ENCODE measurements around the gene SGMS2. TPM values are rescaled to one million over a fixed set of nuclear protein-coding genes. Genes with fewer than 3 reads are reported as not detected.
"Not testable (repeated sequence)": the region's sequence is repeated elsewhere in the genome, so short reads cannot be mapped to it uniquely, and the experiment has no call there.

SGMS2 gene
- total RNA-seq, 4 donors from 2014 or later: 278 to 487 (median 347) TPM

DNA sequence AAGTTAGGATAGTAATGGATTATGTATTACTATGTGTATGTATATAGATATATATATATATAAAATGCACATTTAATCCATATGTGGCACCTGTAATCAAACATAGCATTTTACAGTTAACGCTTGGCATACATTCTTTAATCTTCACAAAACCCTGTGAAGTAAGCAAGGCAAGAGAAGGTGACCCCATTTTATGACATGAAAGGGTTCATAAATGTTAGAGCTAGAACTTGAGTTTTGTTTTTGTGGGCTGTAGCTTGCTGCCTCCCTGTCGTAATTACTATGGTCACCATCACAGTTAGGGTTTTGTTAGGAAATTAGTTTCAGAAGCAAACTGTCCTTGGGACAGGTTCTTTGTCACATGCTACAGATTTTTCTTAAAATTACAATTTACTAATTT is 92.8 kb downstream of the SGMS2 start:
- intact Hi-C loops (cut with DNase I): no loop called here
- Histone ChIP-seq H3K9me3 (peaks cover 0 to 17% (median 6%) of the 10 kb centered on the region in 4 donors), H3K4me3 (no peak overlapping the region), H3K27me3 (no peaks in the 10 kb centered on the region), H3K36me3 (peaks cover 0 to 18% (median 3%) of the 10 kb centered on the region in 4 donors), H3K27ac (replicated peaks in 1 of 4) (no peak overlapping the region), H3K4me1 (peaks cover 0 to 11% (median 4%) of the 10 kb centered on the region in 4 donors)
- TF ChIP-seq EP300 (IDR thresholded peaks at IDR 0.05) (no peak), POLR2AphosphoS5 (IDR thresholded peaks at IDR 0.05) (no peak)
- TF ChIP-seq, protein P1, sequence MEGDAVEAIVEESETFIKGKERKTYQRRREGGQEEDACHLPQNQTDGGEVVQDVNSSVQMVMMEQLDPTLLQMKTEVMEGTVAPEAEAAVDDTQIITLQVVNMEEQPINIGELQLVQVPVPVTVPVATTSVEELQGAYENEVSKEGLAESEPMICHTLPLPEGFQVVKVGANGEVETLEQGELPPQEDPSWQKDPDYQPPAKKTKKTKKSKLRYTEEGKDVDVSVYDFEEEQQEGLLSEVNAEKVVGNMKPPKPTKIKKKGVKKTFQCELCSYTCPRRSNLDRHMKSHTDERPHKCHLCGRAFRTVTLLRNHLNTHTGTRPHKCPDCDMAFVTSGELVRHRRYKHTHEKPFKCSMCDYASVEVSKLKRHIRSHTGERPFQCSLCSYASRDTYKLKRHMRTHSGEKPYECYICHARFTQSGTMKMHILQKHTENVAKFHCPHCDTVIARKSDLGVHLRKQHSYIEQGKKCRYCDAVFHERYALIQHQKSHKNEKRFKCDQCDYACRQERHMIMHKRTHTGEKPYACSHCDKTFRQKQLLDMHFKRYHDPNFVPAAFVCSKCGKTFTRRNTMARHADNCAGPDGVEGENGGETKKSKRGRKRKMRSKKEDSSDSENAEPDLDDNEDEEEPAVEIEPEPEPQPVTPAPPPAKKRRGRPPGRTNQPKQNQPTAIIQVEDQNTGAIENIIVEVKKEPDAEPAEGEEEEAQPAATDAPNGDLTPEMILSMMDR (IDR thresholded peaks at IDR 0.05): no peak
- WGBS: 86% methylated on average over 2 of the region's 2 CpGs
- no peak for DNase-seq (ENCODE audit: extremely low spot score)

DNA sequence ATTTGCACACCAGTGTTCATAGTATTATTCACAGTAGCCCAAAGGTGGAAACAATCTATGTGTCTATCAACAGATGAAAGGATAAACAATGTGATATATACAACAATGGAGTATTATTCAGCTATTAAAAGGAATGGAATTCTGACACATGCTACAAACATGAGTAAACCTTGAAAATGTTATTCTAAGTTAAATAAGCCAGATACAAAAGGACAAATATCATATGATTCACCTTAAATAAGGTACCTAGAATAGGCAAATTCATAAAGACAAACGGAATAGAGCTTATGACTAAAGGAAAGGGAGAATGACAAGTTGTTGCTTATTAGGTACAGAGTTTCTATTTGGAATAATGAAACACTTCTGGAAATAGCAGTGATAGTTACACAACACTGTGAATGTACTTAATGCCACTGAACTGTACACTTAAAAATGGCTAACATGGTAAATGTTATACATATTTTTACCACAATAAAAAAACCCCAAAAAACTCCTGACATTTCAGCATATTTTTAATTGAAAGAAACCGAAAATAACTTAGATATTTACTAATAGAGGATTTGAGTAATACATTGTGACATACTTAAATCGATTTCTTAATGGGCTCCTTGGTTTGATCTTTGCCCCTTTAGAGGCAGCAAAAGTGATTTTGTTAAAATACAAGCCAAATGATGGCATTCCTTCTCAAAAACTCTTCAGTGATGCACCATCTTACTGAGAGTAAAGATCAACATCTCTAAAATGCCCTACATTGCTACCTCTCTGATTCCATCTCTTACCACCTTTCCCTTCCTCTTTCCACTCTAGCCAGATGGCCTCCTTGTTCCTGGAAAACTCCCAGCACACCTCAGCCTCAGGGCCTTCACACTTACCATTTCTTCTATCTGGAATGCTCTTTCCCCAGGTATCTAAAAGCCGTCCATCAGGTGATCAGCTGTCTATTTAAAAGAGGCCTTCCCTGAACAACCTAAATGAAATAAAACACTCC is 98.0 kb downstream of the SGMS2 start:
- intact Hi-C loops (cut with DNase I): no loop called here

DNA sequence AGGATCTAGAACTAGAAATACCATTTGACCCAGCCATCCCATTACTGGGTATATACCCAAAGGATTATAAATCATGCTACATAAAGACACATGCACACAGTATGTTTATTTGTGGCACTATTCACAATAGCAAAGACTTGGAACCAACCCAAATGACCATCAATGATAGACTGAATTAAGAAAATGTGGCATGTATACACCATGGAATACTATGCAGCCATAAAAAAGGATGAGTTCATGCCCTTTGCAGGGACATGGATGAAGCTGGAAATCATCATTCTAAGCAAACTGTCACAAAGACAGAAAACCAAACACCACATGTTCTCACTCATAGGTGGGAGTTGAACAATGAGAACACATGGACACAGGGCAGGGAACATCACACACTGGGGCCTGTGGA is 101.0 kb downstream of the SGMS2 start:
- H3K4me3 ChIP-seq; H3K27me3 ChIP-seq; H3K4me1 ChIP-seq; H3K27ac ChIP-seq (replicated peaks in 1 of 4); intact Hi-C loops (cut with DNase I); H3K36me3 ChIP-seq; H3K9me3 ChIP-seq; DNase-seq (ENCODE audit: extremely low spot score): not testable (repeated sequence)

More for the DNA sequence above, 98.0 kb downstream of the SGMS2 start:
- peaks cover 0 to 17% (median 6%) of the 10 kb centered on the region in 4 donors for H3K9me3 ChIP-seq
- TF ChIP-seq POLR2AphosphoS5 (IDR thresholded peaks at IDR 0.05) (no peak), POLR2A (IDR thresholded peaks at IDR 0.05; ENCODE audit: low read depth) (no peak), EP300 (IDR thresholded peaks at IDR 0.05) (no peak)
- TF ChIP-seq, protein P1 (IDR thresholded peaks at IDR 0.05): no peak
- 84% methylated on average over 4 of the region's 4 CpGs for WGBS
- no peak overlapping the region for H3K4me3 ChIP-seq
- H3K36me3 ChIP-seq: no peaks in the 10 kb centered on the region
- no peak overlapping the region for H3K27ac ChIP-seq (replicated peaks in 1 of 4)
- no peaks in the 10 kb centered on the region for H3K27me3 ChIP-seq
- no peak for DNase-seq (ENCODE audit: extremely low spot score)
- H3K4me1 ChIP-seq: no peaks in the 10 kb centered on the region

DNA sequence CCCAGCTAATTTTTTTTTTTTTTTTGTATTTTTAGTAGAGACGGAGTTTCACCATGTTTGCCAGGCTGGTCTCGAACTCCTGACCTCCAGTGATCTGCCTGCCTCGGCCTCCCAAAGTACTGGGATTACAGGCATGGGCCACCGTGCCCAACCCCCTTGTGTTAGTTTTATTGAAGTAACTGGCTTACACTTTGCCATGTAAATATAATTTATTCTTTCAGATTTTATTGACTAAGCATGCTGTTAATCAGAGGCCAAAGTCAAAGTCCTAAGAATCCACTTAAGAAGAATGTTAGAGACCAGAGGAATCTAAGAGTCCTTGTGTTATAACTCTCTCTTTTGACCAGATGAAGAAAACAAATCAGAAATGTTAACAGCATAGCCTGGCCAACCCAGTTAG is 102.1 kb downstream of the SGMS2 start:
- H3K4me3 ChIP-seq; H3K4me1 ChIP-seq; intact Hi-C loops (cut with DNase I); DNase-seq (ENCODE audit: extremely low spot score); H3K9me3 ChIP-seq; H3K36me3 ChIP-seq; H3K27me3 ChIP-seq; H3K27ac ChIP-seq (replicated peaks in 1 of 4): not testable (repeated sequence)
- WGBS: 88% methylated on average over 4 of the region's 4 CpGs

DNA sequence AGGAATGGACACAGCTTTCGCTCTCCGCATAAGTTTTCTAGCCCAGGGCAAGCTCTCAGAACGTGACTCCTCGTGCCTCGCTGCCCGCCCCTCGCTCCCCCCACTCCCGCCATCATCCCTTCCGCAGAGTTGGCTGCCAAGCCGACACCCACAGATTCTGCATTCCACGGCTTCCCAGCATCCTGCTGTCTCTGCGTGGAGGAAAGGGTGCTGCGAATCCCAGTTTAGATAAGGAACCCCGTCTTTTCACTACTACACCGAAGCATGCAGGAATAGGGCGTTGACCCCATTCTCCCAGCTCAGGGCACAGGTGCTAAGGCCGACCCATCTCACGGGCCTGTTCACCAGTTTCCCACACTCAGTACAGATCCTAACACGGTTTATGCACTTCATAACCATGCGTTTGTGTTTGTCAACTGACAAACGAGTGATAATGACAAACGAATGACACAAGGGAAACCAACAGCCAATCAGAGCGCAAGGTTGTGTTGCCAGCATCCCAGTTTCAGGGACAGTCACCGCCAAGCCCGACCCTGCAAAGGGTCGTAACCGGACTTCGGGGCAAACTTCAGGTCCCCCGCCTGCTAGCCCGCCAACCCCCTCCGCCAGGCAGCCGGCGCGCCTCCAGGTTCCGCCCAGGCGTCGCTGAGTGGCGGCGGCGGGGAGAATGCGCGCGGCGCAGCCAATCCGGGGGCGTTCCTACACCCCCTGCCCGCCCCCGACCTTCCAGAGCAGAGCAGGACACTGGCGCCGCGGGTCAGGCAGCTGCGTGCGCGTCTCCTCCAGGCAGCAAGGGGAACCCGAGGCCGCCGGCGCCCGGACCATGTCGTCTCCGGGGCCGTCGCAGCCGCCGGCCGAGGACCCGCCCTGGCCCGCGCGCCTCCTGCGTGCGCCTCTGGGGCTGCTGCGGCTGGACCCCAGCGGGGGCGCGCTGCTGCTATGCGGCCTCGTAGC is 106.4 kb downstream of the SGMS2 start, which contains the start of gene CYP2U1:
Gene CYP2U1, plus strand, starts transcription at position 729 of the 954 bp plus-strand sequence. Its CDS starts 95 bp downstream, at position 824.
- H3K27ac ChIP-seq (replicated peaks in 1 of 4): peak within 1 kb of the TSS; percentile 79 to 90 (median 88)
- H3K9me3 ChIP-seq: no peaks in the 10 kb centered on the region
- no peaks in the 10 kb centered on the region for H3K27me3 ChIP-seq
- peak; percentile 86 to 87 for TF ChIP-seq POLR2AphosphoS5 (IDR thresholded peaks at IDR 0.05)
- TF ChIP-seq EP300 (IDR thresholded peaks at IDR 0.05): no peak
- peak; percentile 24 for TF ChIP-seq POLR2A (IDR thresholded peaks at IDR 0.05; ENCODE audit: low read depth)
- TF ChIP-seq, protein P1 (IDR thresholded peaks at IDR 0.05): peak in 2 of 3 experiments; percentile 23 to 44
- H3K4me3 ChIP-seq: peak within 1 kb of the TSS; percentile 77 to 93 (median 83)
- 9% methylated on average over 22 of the region's 78 CpGs for WGBS
- intact Hi-C loops (cut with DNase I): loop anchor here (5.0 kb wide), 1 partner anchor 61 kb away; no protein-coding TSS in a partner anchor
- H3K36me3 ChIP-seq: peaks cover 0 to 5% (median 0%) of the 10 kb centered on the region in 4 donors
- H3K4me1 ChIP-seq: peaks cover 11 to 38% (median 31%) of the 10 kb centered on the region in 4 donors
- peak; percentile 94 for DNase-seq (ENCODE audit: extremely low spot score)
